Measurements from ENCODE around the gene ZBTB7C.

DNA sequence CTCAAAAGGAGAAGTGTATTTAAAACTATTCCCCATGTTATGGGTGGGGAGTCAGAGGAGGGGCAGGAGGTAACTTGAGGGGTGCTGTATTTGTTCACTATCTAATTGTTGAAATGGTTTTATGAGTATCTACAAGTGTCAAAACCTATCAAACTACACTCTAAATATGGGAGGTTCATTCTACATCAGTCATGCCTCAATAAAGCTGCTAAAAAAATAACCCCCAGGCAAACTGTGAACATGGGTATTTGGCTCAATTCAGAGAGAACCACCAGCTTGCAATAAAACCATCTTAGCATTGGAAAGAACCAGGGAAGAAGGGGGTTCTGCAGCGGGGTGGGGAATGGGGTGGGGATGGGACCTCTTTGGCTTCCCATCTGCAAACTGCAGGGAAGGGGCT is 302.7 kb downstream of the ZBTB7C start:
- TF ChIP-seq CTCF (IDR thresholded peaks at IDR 0.05) = no peak
- no peak for TF ChIP-seq SMC3 (IDR thresholded peaks at IDR 0.05; ENCODE audit: low read depth, low read length)
- no peak for TF ChIP-seq MXI1 (IDR thresholded peaks at IDR 0.05; ENCODE audit: low read depth, low read length)
- no peak for TF ChIP-seq FOXJ3 (CRISPR knock-in tag; IDR thresholded peaks at IDR 0.05)
- TF ChIP-seq JUND (IDR thresholded peaks at IDR 0.05) = no peak
- no peak for TF ChIP-seq MAX (IDR thresholded peaks at IDR 0.05; ENCODE audit: low read depth)
- TF ChIP-seq EP300 (IDR thresholded peaks at IDR 0.05; ENCODE audit: borderline replicate concordance in 1 of 2, low read depth in 1 of 2, low read length in 1 of 2) = no peak
- no peak for TF ChIP-seq NRF1 (IDR thresholded peaks at IDR 0.05; ENCODE audit: low read depth, low read length)
- TF ChIP-seq TCF12 (IDR thresholded peaks at IDR 0.05) = no peak

Data from SK-N-SH (cell line).